Lower leg skin (tissue), 3 donors: Measurements from ENCODE around the gene CLEC16A.

Source experiments
- POLR2A ChIP-seq, 2 donors: fragments of 450-650 bp; IDR thresholded peaks; one replicate each; pipeline ENCODE4 v1.6.1; 2016 to 2017; ENCODE audit warnings: antibody characterized with exemption in 2 of 2, mild to moderate bottlenecking in 1 of 2, moderate library complexity in 1 of 2
- TF ChIP-seq, protein P1 (sequence below), 3 donors: fragments of 450-650 bp; IDR thresholded peaks; one replicate each; pipeline ENCODE4 v1.5.1; 2016; ENCODE audit warnings: antibody characterized with exemption in 3 of 3, mild to moderate bottlenecking in 3 of 3, moderate library complexity in 2 of 3

GRCh38 chr16:11093572-11094074 is 149.3 kb downstream of the CLEC16A start:
- TF ChIP-seq POLR2A (IDR thresholded peaks at IDR 0.05), result no peak
- TF ChIP-seq, protein P1, sequence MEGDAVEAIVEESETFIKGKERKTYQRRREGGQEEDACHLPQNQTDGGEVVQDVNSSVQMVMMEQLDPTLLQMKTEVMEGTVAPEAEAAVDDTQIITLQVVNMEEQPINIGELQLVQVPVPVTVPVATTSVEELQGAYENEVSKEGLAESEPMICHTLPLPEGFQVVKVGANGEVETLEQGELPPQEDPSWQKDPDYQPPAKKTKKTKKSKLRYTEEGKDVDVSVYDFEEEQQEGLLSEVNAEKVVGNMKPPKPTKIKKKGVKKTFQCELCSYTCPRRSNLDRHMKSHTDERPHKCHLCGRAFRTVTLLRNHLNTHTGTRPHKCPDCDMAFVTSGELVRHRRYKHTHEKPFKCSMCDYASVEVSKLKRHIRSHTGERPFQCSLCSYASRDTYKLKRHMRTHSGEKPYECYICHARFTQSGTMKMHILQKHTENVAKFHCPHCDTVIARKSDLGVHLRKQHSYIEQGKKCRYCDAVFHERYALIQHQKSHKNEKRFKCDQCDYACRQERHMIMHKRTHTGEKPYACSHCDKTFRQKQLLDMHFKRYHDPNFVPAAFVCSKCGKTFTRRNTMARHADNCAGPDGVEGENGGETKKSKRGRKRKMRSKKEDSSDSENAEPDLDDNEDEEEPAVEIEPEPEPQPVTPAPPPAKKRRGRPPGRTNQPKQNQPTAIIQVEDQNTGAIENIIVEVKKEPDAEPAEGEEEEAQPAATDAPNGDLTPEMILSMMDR (IDR thresholded peaks at IDR 0.05), result no peak
